ENCODE results near the gene RELCH.

DNA sequence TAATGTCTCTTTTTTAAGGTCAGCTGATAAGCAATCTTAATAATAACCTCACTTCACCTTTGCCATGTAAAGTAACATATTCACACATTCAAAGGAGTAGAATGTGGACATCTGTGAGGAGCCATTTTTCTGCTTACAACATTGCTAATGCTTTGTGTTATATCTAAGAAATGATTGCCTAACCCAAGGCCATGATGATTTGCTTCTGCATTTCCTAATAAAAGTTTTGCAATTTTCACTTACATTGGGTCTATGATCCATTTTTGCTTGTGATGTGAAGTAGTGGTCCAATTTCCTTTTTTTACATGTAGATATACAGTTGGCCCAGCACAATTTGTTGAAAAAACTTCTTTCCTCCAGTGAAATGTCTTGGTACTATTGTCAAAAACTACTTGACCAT, 22.0 kb downstream of the RELCH start:
- TF ChIP-seq, protein P1, sequence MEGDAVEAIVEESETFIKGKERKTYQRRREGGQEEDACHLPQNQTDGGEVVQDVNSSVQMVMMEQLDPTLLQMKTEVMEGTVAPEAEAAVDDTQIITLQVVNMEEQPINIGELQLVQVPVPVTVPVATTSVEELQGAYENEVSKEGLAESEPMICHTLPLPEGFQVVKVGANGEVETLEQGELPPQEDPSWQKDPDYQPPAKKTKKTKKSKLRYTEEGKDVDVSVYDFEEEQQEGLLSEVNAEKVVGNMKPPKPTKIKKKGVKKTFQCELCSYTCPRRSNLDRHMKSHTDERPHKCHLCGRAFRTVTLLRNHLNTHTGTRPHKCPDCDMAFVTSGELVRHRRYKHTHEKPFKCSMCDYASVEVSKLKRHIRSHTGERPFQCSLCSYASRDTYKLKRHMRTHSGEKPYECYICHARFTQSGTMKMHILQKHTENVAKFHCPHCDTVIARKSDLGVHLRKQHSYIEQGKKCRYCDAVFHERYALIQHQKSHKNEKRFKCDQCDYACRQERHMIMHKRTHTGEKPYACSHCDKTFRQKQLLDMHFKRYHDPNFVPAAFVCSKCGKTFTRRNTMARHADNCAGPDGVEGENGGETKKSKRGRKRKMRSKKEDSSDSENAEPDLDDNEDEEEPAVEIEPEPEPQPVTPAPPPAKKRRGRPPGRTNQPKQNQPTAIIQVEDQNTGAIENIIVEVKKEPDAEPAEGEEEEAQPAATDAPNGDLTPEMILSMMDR (IDR thresholded peaks at IDR 0.05), result no peak
- TF ChIP-seq ZFX (IDR thresholded peaks at IDR 0.05; ENCODE audit: borderline replicate concordance), result no peak

All from 22Rv1 (cell line).